Upper lobe of left lung (tissue), 4 donors: ENCODE measurements around the gene LMF2.

Experiments
- EP300 ChIP-seq, 4 donors: sonication (generic); formaldehyde crosslinking; IDR thresholded peaks; one replicate each; pipeline ENCODE4 v1.5.1; 2017; ENCODE audit warnings: antibody characterized with exemption in 4 of 4, control low read depth in 2 of 4
- POLR2A ChIP-seq, 4 donors: fragments of 450-650 bp; IDR thresholded peaks; one replicate each; pipeline ENCODE4 v1.5.1; 2016 to 2017; ENCODE audit warnings: antibody characterized with exemption in 4 of 4, mild to moderate bottlenecking in 2 of 4
- POLR2AphosphoS5 ChIP-seq, 2 donors: sonication (generic); formaldehyde crosslinking; IDR thresholded peaks; one replicate each; pipeline ENCODE4 v1.5.1; 2017; ENCODE audit warnings: antibody characterized with exemption in 2 of 2
- TF ChIP-seq, protein P1 (sequence below), 6 experiments: fragments of 450-650 bp in 4 of 6; fragments of 200-600 bp in 2 of 6; sonication (generic) in 2 of 6; IDR thresholded peaks; one replicate each; pipeline ENCODE4 v1.5.1; 2016 to 2019; ENCODE audit warnings: antibody characterized with exemption in 6 of 6

DNA sequence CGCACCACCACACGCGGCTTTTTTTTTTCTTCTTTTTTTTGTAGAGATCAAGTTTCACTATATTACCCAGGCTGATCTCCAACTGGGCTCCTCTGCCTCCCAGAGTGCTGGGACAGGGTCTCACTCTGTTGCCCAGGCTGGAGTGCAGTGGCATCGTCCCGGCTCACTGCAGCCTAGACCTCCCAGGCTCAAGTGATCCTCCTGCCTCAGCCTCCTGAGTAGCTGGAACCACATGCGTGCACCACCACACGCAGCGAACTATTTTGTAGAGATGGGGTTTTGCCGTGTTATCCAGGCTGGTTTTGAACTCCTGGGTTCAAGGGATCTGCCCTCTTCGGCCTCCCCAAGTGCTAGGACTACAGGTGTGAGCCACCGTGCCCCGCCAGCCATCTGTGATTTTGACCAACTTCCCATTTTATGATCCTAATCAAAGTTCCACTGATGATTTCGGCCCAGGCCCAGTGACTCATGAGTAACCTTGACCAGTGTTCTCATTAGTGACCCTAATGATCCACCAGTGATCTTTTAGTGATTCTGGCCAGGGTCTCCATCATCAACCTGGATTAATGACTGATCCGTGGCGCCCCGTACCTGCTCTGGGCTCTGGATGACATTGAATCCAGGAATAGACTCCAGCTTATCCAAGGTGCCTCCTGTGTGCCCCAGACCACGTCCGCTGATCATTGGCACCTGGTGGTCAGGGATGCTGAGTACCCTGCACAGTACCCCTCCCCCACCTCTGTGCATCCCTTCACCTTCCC, 20.6 kb upstream of the LMF2 start:
- TF ChIP-seq, protein P1, sequence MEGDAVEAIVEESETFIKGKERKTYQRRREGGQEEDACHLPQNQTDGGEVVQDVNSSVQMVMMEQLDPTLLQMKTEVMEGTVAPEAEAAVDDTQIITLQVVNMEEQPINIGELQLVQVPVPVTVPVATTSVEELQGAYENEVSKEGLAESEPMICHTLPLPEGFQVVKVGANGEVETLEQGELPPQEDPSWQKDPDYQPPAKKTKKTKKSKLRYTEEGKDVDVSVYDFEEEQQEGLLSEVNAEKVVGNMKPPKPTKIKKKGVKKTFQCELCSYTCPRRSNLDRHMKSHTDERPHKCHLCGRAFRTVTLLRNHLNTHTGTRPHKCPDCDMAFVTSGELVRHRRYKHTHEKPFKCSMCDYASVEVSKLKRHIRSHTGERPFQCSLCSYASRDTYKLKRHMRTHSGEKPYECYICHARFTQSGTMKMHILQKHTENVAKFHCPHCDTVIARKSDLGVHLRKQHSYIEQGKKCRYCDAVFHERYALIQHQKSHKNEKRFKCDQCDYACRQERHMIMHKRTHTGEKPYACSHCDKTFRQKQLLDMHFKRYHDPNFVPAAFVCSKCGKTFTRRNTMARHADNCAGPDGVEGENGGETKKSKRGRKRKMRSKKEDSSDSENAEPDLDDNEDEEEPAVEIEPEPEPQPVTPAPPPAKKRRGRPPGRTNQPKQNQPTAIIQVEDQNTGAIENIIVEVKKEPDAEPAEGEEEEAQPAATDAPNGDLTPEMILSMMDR (IDR thresholded peaks at IDR 0.05): no peak
- no peak for TF ChIP-seq POLR2AphosphoS5 (IDR thresholded peaks at IDR 0.05)
- no peak for TF ChIP-seq POLR2A (IDR thresholded peaks at IDR 0.05)
- TF ChIP-seq EP300 (IDR thresholded peaks at IDR 0.05): no peak
